ENCODE measurements around the gene CYFIP2. TPM values are rescaled to one million over a fixed set of nuclear protein-coding genes. Genes with fewer than 3 reads are reported as not detected.

Gene CYFIP2
- polyA plus RNA-seq: 0.57 to 0.75 TPM (median 0.62 TPM) in 3 replicates
- polyA plus RNA-seq (2011; ENCODE audit: low read depth): 2.4 TPM
- 0.94 and 2.0 TPM in 2 replicates for polyA plus RNA-seq (2011; cell fraction: cytosol; rRNA removed)
- 1.7 and 1.8 TPM in 2 replicates for polyA plus RNA-seq (2011; cell fraction: nucleus; rRNA removed)
- polyA plus RNA-seq (2012; ENCODE audit: low replicate concordance): 1.8 and 2.0 TPM in 2 replicates
- 2.2 to 2.5 TPM (median 2.2 TPM) in 3 replicates for polyA minus RNA-seq
- 2.5 TPM for polyA minus RNA-seq (2011; cell fraction: cytosol; rRNA and poly(A)+ RNA removed)
- 0.85 and 1.3 TPM in 2 replicates for polyA minus RNA-seq (2011; cell fraction: nucleus; rRNA and poly(A)+ RNA removed)

- Histone ChIP-seq H2AFZ (ENCODE audit: control insufficient read depth, low read length) (peak within 1 kb of the TSS; percentile 76), H3K9ac (ENCODE audit: control insufficient read depth, extremely low read depth, insufficient read depth, low read length) (no peak within 1 kb of the TSS), H3K4me3 (ENCODE audit: control insufficient read depth in 2 of 3, extremely low read depth in 1 of 3, insufficient read depth in 2 of 3, low read depth in 1 of 3, low read length in 3 of 3) (peak within 1 kb of the TSS; percentile 38 to 58 (median 56)), H3K9me3 (ENCODE audit: control insufficient read depth, low read depth, low read length) (no peaks in the 10 kb centered on the region), H3K36me3 (ENCODE audit: control insufficient read depth in 2 of 2, extremely low read depth in 1 of 2, insufficient read depth in 2 of 2, low read length in 2 of 2) (no peaks in the 10 kb centered on the region), H3K27me3 (ENCODE audit: control insufficient read depth, extremely low read depth, insufficient read depth, low read length) (peaks cover 23% of the 10 kb centered on the region), H3K27ac (ENCODE audit: control insufficient read depth, insufficient read depth, low read length) (no peak within 1 kb of the TSS), H4K20me1 (ENCODE audit: control insufficient read depth, extremely low read depth, insufficient read depth, low read length) (no peaks in the 10 kb centered on the region), H3K4me1 (ENCODE audit: control insufficient read depth, extremely low read depth, insufficient read depth, low read length) (no peaks in the 10 kb centered on the region), H3K4me2 (ENCODE audit: control insufficient read depth, extremely low read depth, insufficient read depth, low read depth, low read length) (peak within 1 kb of the TSS; percentile 74), H3K79me2 (ENCODE audit: control insufficient read depth, insufficient read depth, low read length) (no peaks in the 10 kb centered on the region), H3K9me1 (ENCODE audit: control insufficient read depth, extremely low read depth, insufficient read depth, low read length) (no peaks in the 10 kb centered on the region)
- FAIRE-seq: no peak
- dilution Hi-C loops (cut with MboI; ENCODE audit: extremely low pct_ligation_motif_present, low sequenced_read_pairs): no loop called here
- no peak for TF ChIP-seq EZH2 (IDR thresholded peaks at IDR 0.05; ENCODE audit: low read length)
- no peak for TF ChIP-seq CTCF (optimal IDR thresholded peaks at IDR 0.05 in 1 of 3, IDR thresholded peaks at IDR 0.05 in 1 of 3, conservative IDR thresholded peaks at IDR 0.05 in 1 of 3; ENCODE audit: extremely low read depth in 1 of 3, insufficient read depth in 2 of 3, low read length in 3 of 3)
- no peak for DNase-seq (ENCODE audit: low read depth, low spot score)
These were observed at the start of gene CYFIP2 for GRCh38 chr5:157265714-157266285. CYFIP2 (plus strand) TSS chr5:157266123; CDS start chr5:157285362, 19,239 bp downstream.

GRCh38 chr5:157216391-157217142, 49.4 kb upstream of the CYFIP2 start:
- no peaks in the 10 kb centered on the region for H4K20me1 ChIP-seq (ENCODE audit: control insufficient read depth, extremely low read depth, insufficient read depth, low read length)
- no peak for DNase-seq (ENCODE audit: low read depth, low spot score)
- no peaks in the 10 kb centered on the region for H3K27me3 ChIP-seq (ENCODE audit: control insufficient read depth, extremely low read depth, insufficient read depth, low read length)
- H3K9me1 ChIP-seq (ENCODE audit: control insufficient read depth, extremely low read depth, insufficient read depth, low read length): no peaks in the 10 kb centered on the region
- no peak overlapping the region for H3K27ac ChIP-seq (ENCODE audit: control insufficient read depth, insufficient read depth, low read length)
- FAIRE-seq: no peak
- H3K9me3 ChIP-seq (ENCODE audit: control insufficient read depth, low read depth, low read length): no peaks in the 10 kb centered on the region
- dilution Hi-C loops (cut with MboI; ENCODE audit: extremely low pct_ligation_motif_present, low sequenced_read_pairs): no loop called here
- no peak overlapping the region for H3K4me2 ChIP-seq (ENCODE audit: control insufficient read depth, extremely low read depth, insufficient read depth, low read depth, low read length)
- H3K9ac ChIP-seq (ENCODE audit: control insufficient read depth, extremely low read depth, insufficient read depth, low read length): no peak overlapping the region
- TF ChIP-seq EZH2 (IDR thresholded peaks at IDR 0.05; ENCODE audit: low read length): no peak
- TF ChIP-seq CTCF (optimal IDR thresholded peaks at IDR 0.05 in 1 of 3, IDR thresholded peaks at IDR 0.05 in 1 of 3, conservative IDR thresholded peaks at IDR 0.05 in 1 of 3; ENCODE audit: extremely low read depth in 1 of 3, insufficient read depth in 2 of 3, low read length in 3 of 3): no peak
- no peaks in the 10 kb centered on the region for H3K36me3 ChIP-seq (ENCODE audit: control insufficient read depth in 2 of 2, extremely low read depth in 1 of 2, insufficient read depth in 2 of 2, low read length in 2 of 2)
- H3K4me3 ChIP-seq (ENCODE audit: control insufficient read depth in 2 of 3, extremely low read depth in 1 of 3, insufficient read depth in 2 of 3, low read depth in 1 of 3, low read length in 3 of 3): no peak overlapping the region
- H3K79me2 ChIP-seq (ENCODE audit: control insufficient read depth, insufficient read depth, low read length): no peaks in the 10 kb centered on the region
- H3K4me1 ChIP-seq (ENCODE audit: control insufficient read depth, extremely low read depth, insufficient read depth, low read length): no peaks in the 10 kb centered on the region
- no peak overlapping the region for H2AFZ ChIP-seq (ENCODE audit: control insufficient read depth, low read length)
